GM18867 (cell line): Measurements from ENCODE around the gene AP1M2.

ENCODE experiments used
- ATAC-seq: cut with Tn5 transposase; IDR thresholded peaks from one replicate; pipeline ENCODE4 v1.9.1; 2021; ENCODE audit warnings: mild to moderate bottlenecking, moderate library complexity; ENCODE audit not compliant: unreplicated experiment

Gene AP1M2

GRCh38 chr19:10587022-10587838 is at the start of gene AP1M2:
TSS of gene AP1M2 (minus strand) at chr19:10587312. CDS start at chr19:10587231, 81 bp downstream.
- ATAC-seq = no peak

- no peak for ATAC-seq
Measured at GRCh38 chr19:10636304-10636972, 49.3 kb upstream of the AP1M2 start.

- ATAC-seq = no peak
Measured at GRCh38 chr19:10634963-10635362, 47.9 kb upstream of the AP1M2 start.

GRCh38 chr19:10634430-10634829 is 47.3 kb upstream of the AP1M2 start:
- no peak for ATAC-seq

GRCh38 chr19:10631874-10632273 is 44.8 kb upstream of the AP1M2 start:
- no peak for ATAC-seq

- ATAC-seq = no peak
Measured at GRCh38 chr19:10625762-10626138, 38.6 kb upstream of the AP1M2 start.

- no peak for ATAC-seq
Measured at GRCh38 chr19:10625003-10625761, 38.1 kb upstream of the AP1M2 start, which contains the start of gene SLC44A2. TSS of gene SLC44A2 (plus strand) at chr19:10625553. CDS start at chr19:10625634, 81 bp downstream.

- ATAC-seq = no peak
Measured at GRCh38 chr19:10624585-10624984, 37.5 kb upstream of the AP1M2 start.

- ATAC-seq = no peak
Measured at GRCh38 chr19:10621966-10622365, 34.9 kb upstream of the AP1M2 start.

GRCh38 chr19:10620786-10621185 is 33.7 kb upstream of the AP1M2 start:
- no peak for ATAC-seq

GRCh38 chr19:10618846-10619245 is 31.7 kb upstream of the AP1M2 start:
- ATAC-seq = no peak

- ATAC-seq = no peak
Measured at GRCh38 chr19:10617409-10618121, 30.5 kb upstream of the AP1M2 start.

- no peak for ATAC-seq
Measured at GRCh38 chr19:10615429-10616023, 28.4 kb upstream of the AP1M2 start.

- ATAC-seq = no peak
Measured at GRCh38 chr19:10612499-10613119, 25.5 kb upstream of the AP1M2 start.

GRCh38 chr19:10611907-10612306 is 24.8 kb upstream of the AP1M2 start:
- ATAC-seq = no peak

- peak; percentile 19 for ATAC-seq
Measured at GRCh38 chr19:10604460-10604980, 17.4 kb upstream of the AP1M2 start.

- peak; percentile 30 for ATAC-seq
Measured at GRCh38 chr19:10603873-10604459, 16.9 kb upstream of the AP1M2 start.

- ATAC-seq = peak; percentile 24
Measured at GRCh38 chr19:10603084-10603872, 16.2 kb upstream of the AP1M2 start.
